Neural crest cell (in vitro differentiated cells): ENCODE measurements around the gene EXT2. TPM values are rescaled to one million over a fixed set of nuclear protein-coding genes. Genes with fewer than 3 reads are reported as not detected.
A peak's percentile ranks its signal among the peaks of the same experiment; 100 is the strongest.

Source experiments
- DNase-seq: peaks from one replicate; pipeline ENCODE4 v3.0.0; 2021; ENCODE audit warnings: low read depth, mixed read lengths, low spot score
- H3K27ac Mint-ChIP-seq: one replicate; pipeline ENCODE4 v1.8.0; 2021; ENCODE audit warnings: mild to moderate bottlenecking, mixed read lengths; ENCODE audit not compliant: unreplicated experiment
- H3K27me3 Mint-ChIP-seq: 2 replicates; pipeline ENCODE4 v1.8.0; 2021; ENCODE audit warnings: low read depth, mild to moderate bottlenecking, mixed read lengths
- H3K36me3 Mint-ChIP-seq: 2 replicates; pipeline ENCODE4 v1.8.0; 2021; ENCODE audit warnings: low read depth, mild to moderate bottlenecking, mixed read lengths
- H3K4me1 Mint-ChIP-seq: 2 replicates; pipeline ENCODE4 v1.8.0; 2021; ENCODE audit warnings: mixed read lengths
- H3K4me3 Mint-ChIP-seq: one replicate; pipeline ENCODE4 v1.8.0; 2021; ENCODE audit warnings: mild to moderate bottlenecking, mixed read lengths
- H3K9me3 Mint-ChIP-seq: 2 replicates; pipeline ENCODE4 v1.8.0; 2021; ENCODE audit warnings: mixed read lengths
- CTCF ChIP-seq: fragments of 200-600 bp; sonication (generic); conservative IDR thresholded peaks from 2 replicates; pipeline ENCODE4 v1.5.0; 2021; ENCODE audit warnings: antibody characterized with exemption, mild to moderate bottlenecking
- total RNA-seq: library from RNA; stranded (reverse); gene quantifications from 2 replicates; pipeline ENCODE4 v1.2.1, GENCODE V29; 2021

Gene EXT2
- total RNA-seq, 1 donor from 2014 or later: 56.6 TPM

DNA sequence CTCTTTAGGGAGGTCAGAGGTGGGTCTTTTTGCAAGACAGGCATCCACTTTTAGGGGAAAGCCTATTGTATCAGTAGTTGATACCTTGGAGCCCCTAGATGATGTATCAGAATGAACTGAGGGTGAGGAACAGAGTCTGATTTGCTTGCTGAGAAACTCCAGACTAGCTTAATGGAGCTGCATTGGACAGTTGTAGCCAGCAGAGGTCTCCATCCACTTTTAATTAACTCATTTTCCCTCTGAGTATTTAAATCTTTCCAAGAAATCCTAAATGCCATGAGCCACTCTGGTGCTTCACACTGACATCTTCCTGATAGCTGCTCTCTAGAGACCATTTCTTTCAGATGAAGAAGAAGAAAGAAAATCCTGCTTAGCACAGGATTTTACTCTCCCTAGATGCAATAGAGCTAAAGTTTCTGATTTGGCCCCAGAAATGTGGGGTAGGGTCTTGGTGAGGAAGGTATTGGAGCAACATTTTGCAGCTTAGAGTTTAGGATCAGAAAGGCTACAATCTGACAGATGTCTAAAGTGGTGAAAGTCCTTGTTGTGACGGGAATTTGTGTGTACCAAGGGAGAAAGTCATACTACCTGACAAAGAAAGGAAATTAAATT lies 38.0 kb downstream of the EXT2 start:
- Mint-ChIP-seq H3K9me3 (no peaks in the 10 kb centered on the region), H3K4me1 (peaks cover 23% of the 10 kb centered on the region), H3K4me3 (no peak overlapping the region), H3K27ac (no peak overlapping the region), H3K27me3 (no peaks in the 10 kb centered on the region), H3K36me3 (peaks cover 5% of the 10 kb centered on the region)
- no peak for DNase-seq
- TF ChIP-seq CTCF: peak; percentile 71

DNA sequence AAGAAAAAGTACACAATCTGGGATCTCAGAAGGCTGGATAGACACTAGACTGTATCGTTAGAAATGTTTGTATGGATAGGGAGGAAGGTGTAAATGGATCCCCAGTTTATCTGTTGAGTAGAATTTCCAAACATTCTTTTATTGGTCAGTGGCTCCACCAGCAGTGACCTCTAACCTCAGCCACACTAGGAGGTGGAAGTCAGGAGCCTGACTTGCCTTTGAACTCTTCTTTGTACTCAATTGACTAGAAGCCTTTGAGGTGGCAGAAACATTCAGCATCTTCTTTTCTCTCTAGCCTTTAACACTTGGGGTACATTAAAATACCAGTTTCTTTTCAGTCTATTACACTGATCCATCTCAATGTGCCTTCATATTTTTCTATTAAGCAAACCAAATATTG lies 39.1 kb downstream of the EXT2 start:
- no peak for DNase-seq
- Mint-ChIP-seq H3K4me1 (peaks cover 30% of the 10 kb centered on the region), H3K27ac (no peak overlapping the region), H3K36me3 (peaks cover 5% of the 10 kb centered on the region), H3K27me3 (no peaks in the 10 kb centered on the region), H3K4me3 (no peak overlapping the region), H3K9me3 (no peaks in the 10 kb centered on the region)
- TF ChIP-seq CTCF: no peak

DNA sequence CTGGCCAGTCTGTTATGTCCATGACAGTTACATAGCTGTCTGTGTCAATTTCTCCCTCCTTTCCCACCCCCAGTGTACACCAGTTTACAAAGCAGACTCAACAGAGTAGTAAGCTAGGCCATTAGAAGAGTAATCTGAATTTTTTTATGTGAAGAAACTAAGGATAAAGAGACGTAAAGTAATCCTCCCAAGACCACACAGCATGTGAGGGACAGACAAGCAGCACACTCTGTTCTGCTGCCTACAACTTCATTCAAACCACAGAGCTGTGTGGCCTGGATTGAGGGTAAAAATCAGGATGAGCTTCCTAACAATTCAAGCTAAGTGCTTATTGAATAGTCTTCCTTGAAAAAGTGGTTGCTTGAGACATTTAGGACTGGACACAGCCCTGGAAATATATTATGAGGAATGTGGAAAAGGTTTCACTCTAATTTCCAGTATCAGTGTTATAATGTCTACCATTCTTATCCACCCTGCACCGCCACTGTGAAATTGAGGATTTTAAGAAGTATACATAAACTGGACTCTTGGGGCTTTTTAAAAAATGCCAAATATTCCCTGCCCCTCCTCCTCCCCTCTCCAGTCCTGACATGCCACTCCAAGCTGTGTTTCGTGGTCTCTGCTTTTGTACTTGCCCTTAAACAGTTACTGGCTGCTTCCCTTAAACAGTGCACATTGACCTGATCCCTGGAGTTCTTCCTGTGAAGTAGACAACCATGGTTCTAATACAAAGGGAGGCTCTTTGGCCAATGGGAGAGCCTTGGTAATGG lies 40.9 kb downstream of the EXT2 start:
- Mint-ChIP-seq H3K4me1 (peaks cover 30% of the 10 kb centered on the region), H3K36me3 (peaks cover 2% of the 10 kb centered on the region), H3K4me3 (no peak overlapping the region), H3K27me3 (no peaks in the 10 kb centered on the region), H3K27ac (no peak overlapping the region), H3K9me3 (no peaks in the 10 kb centered on the region)
- DNase-seq: no peak
- no peak for TF ChIP-seq CTCF

DNA sequence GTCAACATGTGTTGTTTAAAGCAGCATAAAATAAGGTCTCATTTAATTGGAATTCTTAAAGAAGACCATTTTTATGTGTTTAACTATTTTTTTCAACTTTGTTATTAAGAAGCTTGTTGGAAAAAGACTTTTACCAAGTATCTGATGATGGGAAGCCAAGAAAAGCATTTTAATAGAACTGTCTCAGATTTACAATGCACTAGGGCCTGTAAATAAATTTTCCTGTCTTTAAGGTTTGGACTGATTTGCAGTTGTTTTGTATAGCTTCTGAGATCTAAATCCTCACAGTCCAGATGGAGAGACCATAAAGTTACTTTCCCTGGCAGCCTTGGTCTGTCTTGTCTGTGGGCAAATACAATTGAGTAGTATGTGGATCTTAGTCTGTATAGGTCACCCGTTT lies 41.6 kb downstream of the EXT2 start:
- Mint-ChIP-seq H3K27me3 (no peaks in the 10 kb centered on the region), H3K36me3 (peaks cover 2% of the 10 kb centered on the region), H3K27ac (no peak overlapping the region), H3K4me3 (no peak overlapping the region), H3K4me1 (peaks cover 30% of the 10 kb centered on the region), H3K9me3 (no peaks in the 10 kb centered on the region)
- TF ChIP-seq CTCF: no peak
- DNase-seq: no peak

DNA sequence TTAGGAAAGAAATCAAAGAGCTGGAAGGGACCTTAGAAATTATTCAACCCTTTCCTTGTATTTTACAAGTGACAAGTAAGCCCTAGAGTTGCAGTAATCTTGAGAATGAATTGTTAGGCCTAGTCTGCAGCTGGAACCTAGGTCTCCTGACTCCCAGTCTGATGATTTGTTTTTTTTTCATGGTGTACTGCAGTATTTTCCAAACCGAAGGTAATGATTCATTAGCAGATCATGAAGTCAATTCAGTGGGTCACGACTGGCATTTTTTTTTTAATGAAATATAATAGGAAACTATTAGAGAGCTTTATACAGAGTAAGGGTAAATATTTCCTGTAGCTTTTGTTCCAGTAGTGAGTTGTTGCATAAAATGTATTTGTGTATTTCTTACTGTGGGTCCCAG lies 42.8 kb downstream of the EXT2 start:
- peaks cover 2% of the 10 kb centered on the region for H3K36me3 Mint-ChIP-seq
- no peak overlapping the region for H3K4me3 Mint-ChIP-seq
- no peak overlapping the region for H3K27ac Mint-ChIP-seq
- H3K27me3 Mint-ChIP-seq: no peaks in the 10 kb centered on the region
- no peak for TF ChIP-seq CTCF
- H3K9me3 Mint-ChIP-seq: no peaks in the 10 kb centered on the region
- no peak for DNase-seq
- peaks cover 30% of the 10 kb centered on the region for H3K4me1 Mint-ChIP-seq
